HG03565 (cell line): ENCODE results near the gene GABBR1.

Experiments used
- ATAC-seq: cut with Tn5 transposase; IDR thresholded peaks from one replicate; pipeline ENCODE4 v1.9.1; 2021; ENCODE audit warnings: mild to moderate bottlenecking, moderate library complexity; ENCODE audit not compliant: unreplicated experiment

The GABBR1 gene

GRCh38 chr6:29530671-29531310 lies 102.2 kb downstream of the GABBR1 start:
- no peak for ATAC-seq

DNA sequence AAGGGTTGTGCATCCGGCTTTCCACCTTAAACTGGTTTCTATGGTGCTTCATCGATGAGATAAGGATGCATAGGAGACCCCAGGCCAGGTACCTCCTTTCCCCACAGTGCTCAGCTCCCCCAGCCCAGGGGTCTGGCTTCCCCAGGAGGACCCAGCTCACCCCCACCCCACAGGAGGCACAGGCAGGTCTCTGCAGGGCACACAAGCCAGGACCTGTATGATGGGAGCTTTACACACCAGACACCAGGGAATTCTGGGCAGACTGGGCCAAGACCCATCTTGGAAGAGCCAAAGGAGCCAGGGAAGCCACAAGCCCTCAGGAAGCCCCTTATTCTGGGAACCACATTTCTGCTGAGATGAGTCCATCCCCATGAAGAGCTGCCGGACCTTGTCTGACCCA lies 103.0 kb downstream of the GABBR1 start:
- ATAC-seq = no peak

GRCh38 chr6:29528988-29529560 lies 103.9 kb downstream of the GABBR1 start:
- no peak for ATAC-seq

DNA sequence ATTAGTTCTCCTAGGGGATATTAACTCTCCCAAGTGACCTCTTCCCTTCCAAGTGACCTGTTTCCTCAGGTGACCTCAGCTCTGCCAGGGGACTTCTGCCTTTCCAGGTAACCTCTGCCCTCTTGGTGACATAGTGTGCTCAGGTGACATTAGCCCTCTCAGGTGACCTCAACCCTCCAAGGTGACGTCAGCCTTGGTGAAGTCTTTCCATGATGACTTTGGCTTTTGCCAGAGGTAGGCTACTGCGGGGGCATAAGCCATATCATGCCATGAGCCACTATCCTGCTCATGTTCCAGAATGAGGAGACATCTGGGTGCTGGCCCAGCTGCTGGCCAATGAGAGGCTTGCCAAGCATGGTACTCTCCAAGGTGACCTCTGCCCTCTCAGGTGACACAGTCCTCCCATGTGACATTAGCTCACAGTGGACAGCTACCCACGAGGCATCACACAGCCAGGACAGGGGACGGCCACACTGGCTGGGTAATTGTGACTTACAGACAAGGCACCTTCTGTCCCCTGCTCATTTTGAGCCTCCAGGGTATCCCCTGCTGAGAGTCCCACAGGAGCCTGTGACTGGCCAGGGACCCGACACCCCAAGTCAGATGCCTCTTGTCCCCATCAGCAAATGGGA lies 104.6 kb downstream of the GABBR1 start:
- no peak for ATAC-seq

GRCh38 chr6:29527564-29527963 lies 105.4 kb downstream of the GABBR1 start:
- no peak for ATAC-seq

- no peak for ATAC-seq
Measured at GRCh38 chr6:29527126-29527525, 105.9 kb downstream of the GABBR1 start.

GRCh38 chr6:29525311-29525639 lies 107.7 kb downstream of the GABBR1 start:
- no peak for ATAC-seq

DNA sequence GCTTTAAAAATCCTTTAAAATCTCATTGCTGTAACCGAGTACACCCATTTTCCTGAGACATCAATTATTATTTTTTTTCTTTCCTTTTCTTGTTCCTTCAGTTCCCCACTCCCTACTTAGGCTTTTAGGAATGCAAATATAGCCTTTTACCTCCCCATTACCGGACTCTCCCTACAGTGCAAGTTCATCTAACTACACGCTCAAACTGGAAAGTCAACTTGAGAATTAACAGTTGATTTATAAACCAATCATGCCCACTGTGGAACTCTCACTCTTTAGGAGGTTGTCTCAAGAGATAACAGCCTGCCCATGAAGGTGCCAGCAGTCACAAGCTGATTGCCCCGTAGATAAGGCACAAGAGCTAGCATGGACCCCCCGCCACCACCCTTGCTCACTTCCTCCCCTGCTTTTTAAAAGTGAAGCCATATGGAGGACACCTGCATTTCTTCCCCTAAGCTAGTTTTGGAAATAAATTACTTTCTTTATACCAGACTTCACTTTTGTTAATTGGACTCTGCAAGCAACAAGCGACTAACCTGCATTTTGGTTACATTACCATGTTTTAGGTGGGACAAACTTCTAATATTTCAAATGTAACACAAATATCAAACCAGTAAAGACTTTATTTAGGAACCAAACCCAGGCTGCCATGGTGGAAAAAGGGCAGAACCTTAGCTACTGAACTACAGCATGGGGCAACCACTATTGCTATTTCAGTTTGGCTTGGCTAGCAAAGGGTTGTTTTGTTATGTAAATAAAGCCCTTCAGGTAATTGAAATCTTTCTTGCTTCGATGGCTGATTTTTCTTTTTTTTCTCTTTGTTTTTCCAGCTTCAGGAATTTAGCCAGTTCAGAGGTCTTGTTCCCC lies 108.3 kb downstream of the GABBR1 start:
- no peak for ATAC-seq

GRCh38 chr6:29524044-29524443 lies 108.9 kb downstream of the GABBR1 start:
- no peak for ATAC-seq

DNA sequence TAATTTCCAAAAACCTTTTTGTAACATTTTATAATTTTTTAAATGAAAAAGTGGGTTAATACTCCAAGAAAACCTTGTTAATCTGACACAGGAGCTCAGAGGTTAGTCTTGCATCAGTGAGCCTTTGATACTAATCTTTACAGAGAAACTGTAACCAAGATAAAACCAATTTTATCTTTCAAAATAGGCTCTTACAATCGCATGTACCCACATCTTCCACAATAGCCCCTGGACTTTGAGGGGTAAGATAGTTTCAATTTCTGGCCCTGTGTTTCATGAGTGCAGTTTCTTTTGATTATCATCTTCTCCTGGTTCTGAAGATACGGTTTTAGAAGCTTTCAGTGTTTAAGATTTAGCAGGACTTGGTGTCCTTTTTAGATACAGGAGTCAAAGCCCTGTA lies 110.8 kb downstream of the GABBR1 start:
- ATAC-seq = no peak

DNA sequence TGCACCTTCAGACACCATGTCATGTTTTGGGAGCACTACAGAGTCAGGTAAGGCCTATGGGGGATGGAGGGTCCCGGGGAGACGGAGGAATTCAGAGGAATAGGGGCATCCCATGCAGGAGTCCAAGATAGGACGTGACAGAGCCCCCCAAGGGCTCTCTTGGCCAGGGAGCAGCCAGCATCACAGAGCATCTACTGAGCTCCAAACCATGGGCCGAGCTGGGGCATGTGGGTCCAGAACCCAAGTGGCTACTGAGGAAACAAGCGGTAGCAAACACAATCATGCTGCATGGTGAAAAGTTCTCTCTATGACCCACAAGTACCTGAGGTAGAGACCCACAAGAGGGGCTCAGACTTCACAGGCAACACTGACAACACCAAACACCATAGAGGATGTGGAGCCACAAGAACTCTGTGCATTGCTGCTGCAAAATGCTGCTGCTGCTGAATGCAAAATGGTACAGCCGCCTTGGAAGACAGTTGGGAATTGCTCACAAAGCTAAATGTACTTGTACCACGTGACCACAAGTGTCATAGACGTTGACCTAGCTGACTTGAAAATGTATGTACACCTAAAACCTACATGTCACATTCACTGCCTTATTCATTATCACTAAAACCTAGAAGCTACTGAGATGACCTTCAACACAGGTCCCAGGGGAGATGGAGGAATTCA lies 111.8 kb downstream of the GABBR1 start:
- no peak for ATAC-seq

- ATAC-seq = no peak
Measured at GRCh38 chr6:29520232-29520631, 112.8 kb downstream of the GABBR1 start.

DNA sequence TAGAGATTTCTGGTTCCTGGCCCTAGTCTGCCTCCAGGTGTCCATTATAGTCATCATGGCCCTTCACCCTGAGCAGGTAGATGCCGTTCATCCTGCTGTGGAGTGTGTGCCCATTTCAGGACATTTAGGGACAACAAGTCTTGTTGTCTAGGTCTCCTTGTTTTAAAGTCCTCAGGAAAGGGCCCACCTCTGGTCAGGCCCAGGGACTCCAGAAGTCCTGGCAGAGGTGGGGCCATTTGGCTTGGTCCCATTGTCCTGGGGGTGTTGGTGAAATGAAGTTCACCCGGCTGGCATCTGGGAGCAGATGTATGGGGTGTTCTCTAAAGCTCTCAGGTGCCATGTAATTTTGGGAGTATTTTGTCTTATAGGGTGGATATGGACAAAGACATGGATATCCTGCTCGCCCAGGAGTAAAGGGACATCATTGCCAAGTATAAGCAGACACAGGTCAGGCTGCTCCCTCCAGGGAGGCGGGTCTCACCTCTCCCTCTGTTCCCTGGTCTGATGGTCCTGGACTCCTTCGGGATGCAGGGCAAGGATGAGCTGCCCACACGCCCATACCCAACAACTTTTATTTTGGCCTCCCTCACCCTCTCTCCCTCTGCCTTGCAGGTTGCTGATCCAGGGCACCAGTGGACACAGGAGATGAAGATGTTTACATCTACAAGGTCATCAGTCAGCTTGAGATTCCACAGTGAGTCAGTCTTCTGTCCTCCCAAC lies 113.5 kb downstream of the GABBR1 start:
- no peak for ATAC-seq

DNA sequence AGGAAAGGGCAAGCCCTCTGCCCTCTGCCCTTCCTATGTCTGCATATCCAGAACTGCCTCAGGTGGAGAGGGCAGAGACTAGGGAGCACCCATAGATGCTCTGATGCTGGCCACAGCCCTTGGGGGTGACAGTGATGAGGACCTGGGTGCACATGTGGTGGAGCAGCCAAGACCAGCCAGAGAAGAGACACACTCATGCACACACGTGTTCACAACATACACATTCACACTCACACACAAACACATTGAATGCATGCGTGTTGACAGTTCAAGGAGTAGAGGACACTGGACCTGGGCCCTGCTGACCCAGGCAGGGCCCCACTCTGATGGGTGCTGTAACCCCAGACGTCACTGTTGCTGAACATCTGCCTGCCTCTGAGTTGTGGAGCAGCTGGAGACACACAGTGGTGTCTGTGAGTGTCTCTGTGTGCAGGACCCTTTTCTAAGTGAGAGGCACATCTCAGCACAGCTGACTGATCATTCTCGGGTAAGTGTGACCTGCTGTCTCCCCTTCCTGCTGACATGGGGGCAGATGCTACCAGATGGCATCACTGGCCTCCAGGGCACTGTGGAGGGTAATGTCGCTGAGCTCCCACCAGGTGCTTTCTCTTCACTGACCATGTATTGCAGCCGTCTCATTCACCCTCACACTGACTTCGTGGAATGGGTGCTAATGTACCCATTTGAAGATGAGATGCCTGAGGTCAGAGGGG lies 115.1 kb downstream of the GABBR1 start:
- no peak for ATAC-seq

- ATAC-seq = no peak
Measured at GRCh38 chr6:29517245-29517644, 115.7 kb downstream of the GABBR1 start.

DNA sequence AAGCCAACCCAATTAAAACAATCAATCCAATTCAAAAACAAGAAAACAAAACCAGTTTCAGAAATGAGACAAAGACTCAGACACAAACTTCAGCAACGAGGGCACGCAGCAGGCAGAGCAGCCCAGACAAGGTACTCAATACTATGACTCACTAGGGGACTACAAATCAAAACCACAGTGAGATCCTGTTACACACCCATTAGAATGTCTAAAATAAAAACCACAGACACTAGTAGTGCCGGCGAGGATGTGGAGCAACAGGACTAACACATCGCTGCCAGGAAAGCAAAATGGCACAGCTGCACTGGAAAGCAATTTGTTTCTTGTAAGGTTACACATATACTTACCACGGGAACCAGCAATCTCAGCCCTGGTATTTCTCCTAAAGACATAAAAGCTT lies 116.9 kb downstream of the GABBR1 start:
- no peak for ATAC-seq

- no peak for ATAC-seq
Measured at GRCh38 chr6:29510746-29511300, 122.2 kb downstream of the GABBR1 start.

- ATAC-seq = no peak
Measured at GRCh38 chr6:29510202-29510601, 122.8 kb downstream of the GABBR1 start.
